ENCODE measurements around the gene XPR1.

The XPR1 gene

GRCh38 chr1:180927348-180927747, 295.5 kb downstream of the XPR1 start:
- no peak for DNase-seq (ENCODE audit: low read depth in 4 of 4, low spot score in 1 of 4)

GRCh38 chr1:180927841-180928240, 296.0 kb downstream of the XPR1 start:
- no peak for DNase-seq (ENCODE audit: low read depth in 4 of 4, low spot score in 1 of 4)

GRCh38 chr1:180928331-180929230, 296.8 kb downstream of the XPR1 start:
- DNase-seq (ENCODE audit: low read depth in 4 of 4, low spot score in 1 of 4): no peak

- DNase-seq (ENCODE audit: low read depth in 4 of 4, low spot score in 1 of 4): no peak
These were observed 297.6 kb downstream of the XPR1 start for GRCh38 chr1:180929389-180929788.

GRCh38 chr1:180930687-180931086, 298.9 kb downstream of the XPR1 start:
- no peak for DNase-seq (ENCODE audit: low read depth in 4 of 4, low spot score in 1 of 4)

- no peak for DNase-seq (ENCODE audit: low read depth in 4 of 4, low spot score in 1 of 4)
These were observed 299.7 kb downstream of the XPR1 start for GRCh38 chr1:180931529-180931928.

GRCh38 chr1:180932378-180932777, 300.6 kb downstream of the XPR1 start:
- no peak for DNase-seq (ENCODE audit: low read depth in 4 of 4, low spot score in 1 of 4)

GRCh38 chr1:180933141-180933540, 301.3 kb downstream of the XPR1 start:
- DNase-seq (ENCODE audit: low read depth in 4 of 4, low spot score in 1 of 4): no peak

GRCh38 chr1:180934563-180934962, 302.7 kb downstream of the XPR1 start:
- DNase-seq (ENCODE audit: low read depth in 4 of 4, low spot score in 1 of 4): no peak

- DNase-seq (ENCODE audit: low read depth in 4 of 4, low spot score in 1 of 4): no peak
These were observed 303.7 kb downstream of the XPR1 start for GRCh38 chr1:180935326-180936109.

- no peak for DNase-seq (ENCODE audit: low read depth in 4 of 4, low spot score in 1 of 4)
These were observed 304.5 kb downstream of the XPR1 start for GRCh38 chr1:180936110-180937011.

- no peak for DNase-seq (ENCODE audit: low read depth in 4 of 4, low spot score in 1 of 4)
These were observed 305.2 kb downstream of the XPR1 start for GRCh38 chr1:180937012-180937372.

GRCh38 chr1:180937624-180938225, 305.9 kb downstream of the XPR1 start:
- no peak for DNase-seq (ENCODE audit: low read depth in 4 of 4, low spot score in 1 of 4)

GRCh38 chr1:180939073-180939710, 307.4 kb downstream of the XPR1 start:
- no peak for DNase-seq (ENCODE audit: low read depth in 4 of 4, low spot score in 1 of 4)

GRCh38 chr1:180939711-180940103, 307.9 kb downstream of the XPR1 start:
- no peak for DNase-seq (ENCODE audit: low read depth in 4 of 4, low spot score in 1 of 4)
